Esophagus muscularis mucosa (tissue), 4 donors: ENCODE data around the gene GRID2. TPM values are rescaled to one million over a fixed set of nuclear protein-coding genes. Genes with fewer than 3 reads are reported as not detected.

ENCODE experiments used
- DNase-seq: peaks from one replicate; pipeline ENCODE4 v3.0.0-alpha.2; 2017; ENCODE audit errors: extremely low spot score
- H3K27ac ChIP-seq, 4 donors: fragments of 200-600 bp; sonication (generic); replicated peaks in 1 of 4; 1 replicate in 3 of 4; 2 replicates in 1 of 4; pipeline ENCODE4 v1.5.1; 2016 to 2019; ENCODE audit warnings: mild to moderate bottlenecking in 1 of 4
- H3K27me3 ChIP-seq, 4 donors: fragments of 200-600 bp; sonication (generic); one replicate each; pipeline versions ENCODE4 v1.5.1 to v1.6.0; 2016 to 2019
- H3K36me3 ChIP-seq, 4 donors: fragments of 200-600 bp; sonication (generic); one replicate each; pipeline ENCODE4 v1.5.1; 2016 to 2019
- H3K4me1 ChIP-seq, 4 donors: fragments of 200-600 bp; sonication (generic); one replicate each; pipeline ENCODE4 v1.5.1; 2016 to 2019
- H3K4me3 ChIP-seq, 4 donors: fragments of 200-600 bp; sonication (generic); 1 replicate in 2 of 4; 2 replicates in 2 of 4; pipeline ENCODE4 v1.5.1; 2016 to 2019; ENCODE audit warnings: mild to moderate bottlenecking in 4 of 4, moderate library complexity in 1 of 4
- H3K9me3 ChIP-seq, 4 donors: fragments of 200-600 bp; sonication (generic); 1 replicate in 3 of 4; 2 replicates in 1 of 4; pipeline ENCODE4 v1.5.1; 2016 to 2019
- CTCF ChIP-seq, 3 experiments: fragments of 200-600 bp in 2 of 3; fragments of 450-650 bp in 1 of 3; sonication (generic) in 2 of 3; IDR thresholded peaks; one replicate each; pipeline ENCODE4 v1.5.1; 2017 to 2019; ENCODE audit warnings: antibody characterized with exemption in 3 of 3, mild to moderate bottlenecking in 2 of 3, moderate library complexity in 1 of 3
- EP300 ChIP-seq: sonication (generic); formaldehyde crosslinking; IDR thresholded peaks from one replicate; pipeline ENCODE4 v1.6.1; 2017; ENCODE audit warnings: antibody characterized with exemption
- POLR2A ChIP-seq: fragments of 450-650 bp; IDR thresholded peaks from one replicate; pipeline ENCODE4 v1.6.1; 2017; ENCODE audit warnings: antibody characterized with exemption, moderate library complexity, mild to moderate bottlenecking, low read depth
- POLR2AphosphoS5 ChIP-seq, 2 donors: sonication (generic); formaldehyde crosslinking; IDR thresholded peaks; one replicate each; pipeline ENCODE4 v1.6.1; 2017; ENCODE audit warnings: antibody characterized with exemption in 2 of 2
- WGBS: methylation state at CpG from one replicate; pipeline ENCODE4 v1.1.5; 2018; 5-methylcytosine and 5-hydroxymethylcytosine counted together
- intact Hi-C: fragments of 100-400 bp; cut with DNase I; formaldehyde crosslinking; loops from one replicate; pipeline ENCODE4 v1.15.1; 2023
- total RNA-seq, 4 donors: library from RNA; depleted of rRNA; stranded (reverse); fragments of >200 nt; gene quantifications; one replicate each; pipeline versions ENCODE4 v1.1.0 to v1.2.1, GENCODE V29; 2016

GRID2 gene
- total RNA-seq, 4 donors from 2014 or later = 0.06 to 0.17 TPM; not detected in 2

GRCh38 chr4:92524131-92524530 is 220.4 kb downstream of the GRID2 start:
- DNase-seq = no peak
- H3K27ac ChIP-seq = no peak overlapping the region
- intact Hi-C loops = no loop called here
- TF ChIP-seq POLR2AphosphoS5 (IDR thresholded peaks at IDR 0.05) (no peak), POLR2A (no peak), EP300 (no peak), CTCF (IDR thresholded peaks at IDR 0.05) (no peak)
- H3K4me1 ChIP-seq = no peaks in the 10 kb centered on the region
- H3K4me3 ChIP-seq = no peak overlapping the region
- no peaks in the 10 kb centered on the region for H3K36me3 ChIP-seq
- no peaks in the 10 kb centered on the region for H3K27me3 ChIP-seq
- no peaks in the 10 kb centered on the region for H3K9me3 ChIP-seq

- TF ChIP-seq POLR2A (no peak), POLR2AphosphoS5 (IDR thresholded peaks at IDR 0.05) (no peak), CTCF (IDR thresholded peaks at IDR 0.05) (no peak), EP300 (no peak)
- no peak overlapping the region for H3K4me3 ChIP-seq
- no peak for DNase-seq
- no peaks in the 10 kb centered on the region for H3K9me3 ChIP-seq
- H3K36me3 ChIP-seq = no peaks in the 10 kb centered on the region
- WGBS = 36% methylated on average over 4 of the region's 4 CpGs
- intact Hi-C loops = no loop called here
- H3K4me1 ChIP-seq = no peaks in the 10 kb centered on the region
- no peak overlapping the region for H3K27ac ChIP-seq
- no peaks in the 10 kb centered on the region for H3K27me3 ChIP-seq
Observed at GRCh38 chr4:92528541-92528940, 224.8 kb downstream of the GRID2 start.

GRCh38 chr4:92529510-92529909 is 225.7 kb downstream of the GRID2 start:
- no peaks in the 10 kb centered on the region for H3K27me3 ChIP-seq
- 96% methylated on average over 2 of the region's 2 CpGs for WGBS
- no peaks in the 10 kb centered on the region for H3K9me3 ChIP-seq
- H3K36me3 ChIP-seq = no peaks in the 10 kb centered on the region
- TF ChIP-seq POLR2A (no peak), CTCF (IDR thresholded peaks at IDR 0.05) (no peak), POLR2AphosphoS5 (IDR thresholded peaks at IDR 0.05) (no peak), EP300 (no peak)
- H3K4me3 ChIP-seq = no peak overlapping the region
- intact Hi-C loops = no loop called here
- no peak overlapping the region for H3K27ac ChIP-seq
- no peak for DNase-seq
- H3K4me1 ChIP-seq = no peaks in the 10 kb centered on the region

GRCh38 chr4:92535599-92535998 is 231.8 kb downstream of the GRID2 start:
- Histone ChIP-seq H3K9me3 (no peaks in the 10 kb centered on the region), H3K36me3 (no peaks in the 10 kb centered on the region), H3K27ac (no peak overlapping the region), H3K4me1 (no peaks in the 10 kb centered on the region), H3K27me3 (no peaks in the 10 kb centered on the region), H3K4me3 (no peak overlapping the region)
- DNase-seq = no peak
- TF ChIP-seq POLR2A (no peak), EP300 (no peak)
- 91% methylated on average over 12 of the region's 12 CpGs for WGBS
- intact Hi-C loops = no loop called here

GRCh38 chr4:92551616-92552015 is 247.8 kb downstream of the GRID2 start:
- 61% methylated on average over 1 of the region's 1 CpG for WGBS
- Histone ChIP-seq H3K27me3 (no peaks in the 10 kb centered on the region), H3K27ac (no peak overlapping the region), H3K4me1 (no peaks in the 10 kb centered on the region), H3K36me3 (no peaks in the 10 kb centered on the region), H3K4me3 (no peak overlapping the region), H3K9me3 (no peaks in the 10 kb centered on the region)
- no peak for TF ChIP-seq POLR2A
- TF ChIP-seq CTCF (IDR thresholded peaks at IDR 0.05) = no peak
- TF ChIP-seq POLR2AphosphoS5 (IDR thresholded peaks at IDR 0.05) = no peak
- no peak for TF ChIP-seq EP300
- no peak for DNase-seq
- intact Hi-C loops = no loop called here
